Fibroblast of the aortic adventitia (primary cell): ENCODE data around the gene FFAR2. TPM values are rescaled to one million over a fixed set of nuclear protein-coding genes. Genes with fewer than 3 reads are reported as not detected.

Experiments
- DNase-seq: peaks from one replicate; pipeline ENCODE4 v3.0.0-alpha.2; 2010; ENCODE audit warnings: low read depth
- H3K4me3 ChIP-seq: 2 replicates; pipeline ENCODE4 v1.5.1; 2011; ENCODE audit warnings: low read depth, mild to moderate bottlenecking, control low read depth, low read length, moderate library complexity
- CTCF ChIP-seq: IDR thresholded peaks from 2 replicates; pipeline ENCODE4 v1.5.1; 2011; ENCODE audit warnings: mild to moderate bottlenecking, low read length, control low read depth, inconsistent platforms; ENCODE audit not compliant: insufficient read depth
- total RNA-seq: library from RNA; depleted of rRNA; stranded (reverse); fragments of >200 nt; gene quantifications from 2 replicates; pipeline ENCODE4 v1.2.3, GENCODE V29; 2012; ENCODE audit warnings: low replicate concordance

The FFAR2 gene
- total RNA-seq, 1 donor, result not detected

GRCh38 chr19:35404879-35405622 is 43.0 kb upstream of the FFAR2 start:
- no peak overlapping the region for H3K4me3 ChIP-seq
- peak; percentile 89 for DNase-seq
- TF ChIP-seq CTCF, result no peak

GRCh38 chr19:35407619-35408018 is 40.4 kb upstream of the FFAR2 start:
- TF ChIP-seq CTCF, result no peak
- no peak for DNase-seq

GRCh38 chr19:35408284-35409171 is 39.5 kb upstream of the FFAR2 start:
- H3K4me3 ChIP-seq, result no peak overlapping the region
- no peak for TF ChIP-seq CTCF
- no peak for DNase-seq

More at GRCh38 chr19:35407619-35408018, 40.4 kb upstream of the FFAR2 start:
- H3K4me3 ChIP-seq, result no peak overlapping the region

- DNase-seq, result no peak
- TF ChIP-seq CTCF, result no peak
- no peak overlapping the region for H3K4me3 ChIP-seq
Observed at GRCh38 chr19:35409191-35409590, 38.9 kb upstream of the FFAR2 start.

DNA sequence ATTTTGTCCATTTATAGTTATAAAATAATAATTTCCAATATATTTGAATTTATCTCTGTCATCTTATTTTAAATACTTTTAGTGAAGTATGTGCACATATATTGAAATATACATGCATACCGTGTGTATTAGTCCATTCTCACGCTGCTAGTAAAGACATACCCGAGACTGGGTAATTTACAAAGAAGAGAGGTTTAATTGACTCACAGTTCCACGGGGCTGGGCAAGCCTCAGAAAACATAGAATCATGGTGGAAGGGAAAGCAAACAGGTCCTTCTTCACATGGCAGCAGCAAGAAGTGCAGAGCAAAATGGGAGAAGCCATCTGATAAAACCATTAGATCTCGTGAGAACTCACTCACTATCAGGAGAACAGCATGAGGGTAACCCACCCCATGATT is 37.6 kb upstream of the FFAR2 start:
- no peak for TF ChIP-seq CTCF
- DNase-seq, result no peak
- no peak overlapping the region for H3K4me3 ChIP-seq

- TF ChIP-seq CTCF, result no peak
- no peak overlapping the region for H3K4me3 ChIP-seq
- no peak for DNase-seq
Observed at GRCh38 chr19:35414442-35414841, 33.6 kb upstream of the FFAR2 start.
